ENCODE data around the gene EFCAB6.

DNA sequence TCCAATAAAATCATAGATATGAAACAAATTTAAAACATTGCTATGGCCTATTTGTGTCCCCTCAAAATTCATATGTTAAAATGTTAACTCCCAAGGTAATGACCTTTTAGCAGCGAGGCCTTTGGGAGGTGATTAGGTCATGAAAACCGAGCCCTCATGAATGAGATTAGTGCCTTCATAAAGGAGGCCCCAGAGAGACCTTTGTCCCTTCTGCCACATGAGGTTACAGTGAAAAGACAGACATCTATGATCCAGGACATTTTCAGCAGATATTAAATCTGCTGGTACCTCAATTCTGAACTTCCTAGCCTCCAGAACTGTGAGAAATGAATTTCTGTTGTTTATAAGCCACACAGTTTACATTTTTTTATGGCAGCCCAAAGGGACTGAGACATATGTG, 228.6 kb downstream of the EFCAB6 start:
- TF ChIP-seq, protein P1, sequence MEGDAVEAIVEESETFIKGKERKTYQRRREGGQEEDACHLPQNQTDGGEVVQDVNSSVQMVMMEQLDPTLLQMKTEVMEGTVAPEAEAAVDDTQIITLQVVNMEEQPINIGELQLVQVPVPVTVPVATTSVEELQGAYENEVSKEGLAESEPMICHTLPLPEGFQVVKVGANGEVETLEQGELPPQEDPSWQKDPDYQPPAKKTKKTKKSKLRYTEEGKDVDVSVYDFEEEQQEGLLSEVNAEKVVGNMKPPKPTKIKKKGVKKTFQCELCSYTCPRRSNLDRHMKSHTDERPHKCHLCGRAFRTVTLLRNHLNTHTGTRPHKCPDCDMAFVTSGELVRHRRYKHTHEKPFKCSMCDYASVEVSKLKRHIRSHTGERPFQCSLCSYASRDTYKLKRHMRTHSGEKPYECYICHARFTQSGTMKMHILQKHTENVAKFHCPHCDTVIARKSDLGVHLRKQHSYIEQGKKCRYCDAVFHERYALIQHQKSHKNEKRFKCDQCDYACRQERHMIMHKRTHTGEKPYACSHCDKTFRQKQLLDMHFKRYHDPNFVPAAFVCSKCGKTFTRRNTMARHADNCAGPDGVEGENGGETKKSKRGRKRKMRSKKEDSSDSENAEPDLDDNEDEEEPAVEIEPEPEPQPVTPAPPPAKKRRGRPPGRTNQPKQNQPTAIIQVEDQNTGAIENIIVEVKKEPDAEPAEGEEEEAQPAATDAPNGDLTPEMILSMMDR (IDR thresholded peaks at IDR 0.05 in 8 of 11, conservative IDR thresholded peaks at IDR 0.05 in 3 of 11): no peak
- no peak for TF ChIP-seq POLR2A (IDR thresholded peaks at IDR 0.05)
